GM12878 (cell line): ENCODE data around the gene DCAF4. TPM values are rescaled to one million over a fixed set of nuclear protein-coding genes. Genes with fewer than 3 reads are reported as not detected.

Experiments
- ATAC-seq: fragments of 200-7000 bp; cut with Tn5 transposase; 3 replicates; pipeline ENCODE4 v1.9.1; 2020; ENCODE audit warnings: mild to moderate bottlenecking, moderate library complexity
- BruUV-seq: library from RNA; stranded (reverse); fragments of 400-500 nt; replicated peaks from 2 replicates; lab custom pipeline; 2021; lab: Mats Ljungman, UMichigan
- CTCF ChIA-PET: fragments of 300-600 bp; sonication (Branson Sonifier 250); formaldehyde crosslinking; extraction: SDS; loops from one replicate; lab custom pipeline; 2021; ENCODE audit warnings: inconsistent platforms; lab: Yijun Ruan, JAX
- POLR2A ChIA-PET: fragments of 350-600 bp; formaldehyde crosslinking; extraction: SDS; loops from one replicate; lab custom pipeline; 2021; ENCODE audit warnings: inconsistent platforms; lab: Charles Lee
- RAD21 ChIA-PET: fragments of 300-600 bp; sonication (Branson Sonifier 250); formaldehyde crosslinking; loops from one replicate; lab custom pipeline; 2023; ENCODE audit warnings: antibody characterized with exemption; ENCODE audit not compliant: unreplicated experiment; lab: Charles Lee
- SMC1A ChIA-PET: fragments of 300-600 bp; sonication (Branson Sonifier 250); formaldehyde crosslinking; loops from one replicate; lab custom pipeline; 2023; ENCODE audit not compliant: unreplicated experiment, uncharacterized antibody; lab: Charles Lee
- DNase-seq: peaks from one replicate; pipeline ENCODE4 v3.0.0-alpha.2; 2011; ENCODE audit warnings: low read depth, low spot score
- FAIRE-seq: peaks from 3 replicates; lab custom pipeline; 2011; peaks lifted over from hg19 to GRCh38; lab: Jason Lieb, UNC
- H2AFZ ChIP-seq: 2 replicates; pipeline ENCODE4 v1.6.0; 2011; ENCODE audit warnings: low read depth, low read length, control low read depth; ENCODE audit not compliant: control insufficient read depth
- H3K27ac ChIP-seq: 2 replicates; pipeline ENCODE4 v1.5.1; 2011; ENCODE audit warnings: control low read depth; ENCODE audit not compliant: control insufficient read depth, insufficient read depth
- H3K27me3 ChIP-seq, 2 experiments: replicated peaks in 1 of 2; 2 replicates each; pipeline versions ENCODE4 v1.6.0 to v1.6.1; 2011; ENCODE audit warnings: low read length in 1 of 2; ENCODE audit not compliant: control insufficient read depth in 2 of 2, insufficient read depth in 2 of 2
- H3K36me3 ChIP-seq, 2 experiments: 2 replicates each; pipeline ENCODE4 v1.5.1; 2011; ENCODE audit warnings: low read length in 1 of 2; ENCODE audit not compliant: control insufficient read depth in 2 of 2, insufficient read depth in 2 of 2
- H3K4me1 ChIP-seq: 2 replicates; pipeline ENCODE4 v1.6.1; 2011; ENCODE audit warnings: mild to moderate bottlenecking, low read length, moderate library complexity, mixed read lengths; ENCODE audit not compliant: control insufficient read depth, insufficient read depth
- H3K4me2 ChIP-seq: 2 replicates; pipeline ENCODE4 v1.6.0; 2011; ENCODE audit warnings: control low read depth; ENCODE audit not compliant: control insufficient read depth, insufficient read depth
- H3K4me3 ChIP-seq: fragments of 200-600 bp; sonication (generic); 2 replicates; pipeline ENCODE4 v1.5.1; 2016
- H3K79me2 ChIP-seq: 2 replicates; pipeline ENCODE4 v1.6.0; 2011; ENCODE audit warnings: low read length; ENCODE audit not compliant: control insufficient read depth, insufficient read depth
- H3K9ac ChIP-seq: 2 replicates; pipeline ENCODE4 v1.8.0; 2011; ENCODE audit warnings: low read length, control low read depth, mixed read lengths; ENCODE audit not compliant: control insufficient read depth, insufficient read depth
- H3K9me3 ChIP-seq: replicated peaks from 3 replicates; pipeline ENCODE4 v1.5.1; 2011; ENCODE audit warnings: mild to moderate bottlenecking, low read length; ENCODE audit not compliant: control insufficient read depth, insufficient read depth
- H4K20me1 ChIP-seq: 2 replicates; pipeline ENCODE4 v1.6.0; 2011; ENCODE audit not compliant: control insufficient read depth, insufficient read depth
- CHD4 ChIP-seq: fragments of 200-600 bp; sonication (generic); IDR thresholded peaks from 2 replicates; pipeline ENCODE4 v1.6.1; 2016; ENCODE audit warnings: mild to moderate bottlenecking
- CREB1 ChIP-seq: IDR thresholded peaks from 2 replicates; pipeline ENCODE4 v1.6.1; 2012; ENCODE audit warnings: low read depth, mild to moderate bottlenecking, inconsistent platforms
- GABPA ChIP-seq: IDR thresholded peaks from 2 replicates; pipeline ENCODE4 v1.6.1; 2014; ENCODE audit warnings: antibody characterized with exemption, low read depth, mild to moderate bottlenecking, inconsistent platforms
- GATAD2B ChIP-seq: fragments of 450-650 bp; conservative IDR thresholded peaks from 2 replicates; pipeline ENCODE4 v1.6.1; 2017; ENCODE audit warnings: low read depth, mild to moderate bottlenecking, moderate library complexity
- KDM1A ChIP-seq: fragments of 200-600 bp; sonication (generic); IDR thresholded peaks from 2 replicates; pipeline ENCODE4 v1.6.1; 2016; ENCODE audit warnings: borderline replicate concordance
- MTA2 ChIP-seq: fragments of 450-650 bp; IDR thresholded peaks from 2 replicates; pipeline ENCODE4 v1.6.1; 2016; ENCODE audit warnings: low read depth, mild to moderate bottlenecking, moderate library complexity
- MXI1 ChIP-seq: fragments of 150-350 bp; IDR thresholded peaks from 2 replicates; pipeline ENCODE4 v1.6.1; 2011; ENCODE audit warnings: low read depth, mild to moderate bottlenecking, inconsistent platforms, low read length, improper control_type of control experiment
- YBX1 ChIP-seq: fragments of 450-650 bp; IDR thresholded peaks from 2 replicates; pipeline ENCODE4 v1.6.1; 2016; ENCODE audit warnings: antibody characterized with exemption
- ZBED1 ChIP-seq: IDR thresholded peaks from 2 replicates; pipeline ENCODE4 v1.6.1; 2016; ENCODE audit warnings: borderline replicate concordance
- ZNF217 ChIP-seq: fragments of 450-650 bp; IDR thresholded peaks from 2 replicates; pipeline ENCODE4 v1.6.1; 2017; ENCODE audit warnings: antibody characterized with exemption, mild to moderate bottlenecking
- ZSCAN29 ChIP-seq: fragments of 450-650 bp; IDR thresholded peaks from 2 replicates; pipeline ENCODE4 v1.6.1; 2017; ENCODE audit warnings: mild to moderate bottlenecking, moderate library complexity
- ZZZ3 ChIP-seq: IDR thresholded peaks from 2 replicates; pipeline ENCODE4 v1.6.1; 2011; ENCODE audit warnings: low read depth; ENCODE audit not compliant: control insufficient read depth, insufficient read length
- WGBS: methylation state at CpG from one replicate; pipeline ENCODE4 v1.1.6; 2016; ENCODE audit warnings: low lambda C conversion rate; ENCODE audit not compliant: insufficient replicate concordance, insufficient coverage; ENCODE audit errors: missing lambda C conversion rate; 5-methylcytosine and 5-hydroxymethylcytosine counted together
- in situ Hi-C: fragments of 300-500 bp; cut with MboI; formaldehyde crosslinking; loops from 9 replicates; pipeline ENCODE4 v1.14.3; 2018; ENCODE audit warnings: mixed read lengths
- intact Hi-C: fragments of 100-400 bp; cut with micrococcal nuclease; formaldehyde crosslinking; loops from one replicate; pipeline ENCODE4 v1.14.2; 2022; ENCODE audit not compliant: unreplicated experiment
- polyA plus RNA-seq, 11 experiments: library from polyadenylated mRNA; depleted of rRNA in 4 of 11; unstranded in 6 of 11; stranded (reverse) in 5 of 11; fragments of >200 nt; fragmentation: Nextera tagmentation in 4 of 11; fragmentation: Illumina TruSeq in 1 of 11; extraction: Ambion mirVana in 4 of 11; extraction: Trizol in 1 of 11; gene quantifications; 1 replicate in 1 of 11; 2 replicates in 10 of 11; pipeline versions ENCODE4 v1.2.1 to v1.2.3, GENCODE V29; 2011 to 2016; ENCODE audit warnings: inconsistent platforms in 2 of 11, missing spikeins in 2 of 11, low read depth in 1 of 11
- total RNA-seq, 4 experiments: library from RNA; depleted of rRNA in 3 of 4; stranded (reverse); fragments of >200 nt in 3 of 4; fragmentation: Illumina TruSeq in 1 of 4; extraction: Trizol in 1 of 4; gene quantifications; 2 replicates each; pipeline versions ENCODE4 v1.2.1 to v1.2.3, GENCODE V29; 2013 to 2021
- TF ChIP-seq, protein P1 (sequence below): IDR thresholded peaks from 2 replicates; pipeline ENCODE4 v1.6.1; 2012; ENCODE audit warnings: mild to moderate bottlenecking, low read depth, low read length
- TF ChIP-seq, protein P2 (sequence below): fragments of 450-650 bp; IDR thresholded peaks from 2 replicates; pipeline ENCODE4 v1.6.1; 2017; ENCODE audit warnings: borderline replicate concordance
- TF ChIP-seq, protein P3 (sequence below): fragments of 450-650 bp; IDR thresholded peaks from 2 replicates; pipeline ENCODE4 v1.6.1; 2016; ENCODE audit warnings: mild to moderate bottlenecking
- TF ChIP-seq, protein P4 (sequence below): IDR thresholded peaks from 2 replicates; pipeline ENCODE4 v1.6.1; 2011; ENCODE audit warnings: borderline replicate concordance, low read depth, mild to moderate bottlenecking, moderate library complexity, low read length; ENCODE audit not compliant: insufficient read depth, poor library complexity, severe bottlenecking

The DCAF4 gene
- total and polyA plus RNA-seq, 10 of the 15 experiments (the other 5 are each of a cell fraction or from before 2014, with no cell fraction given), result 2.6 to 51.1 (median 21.0) TPM

DNA sequence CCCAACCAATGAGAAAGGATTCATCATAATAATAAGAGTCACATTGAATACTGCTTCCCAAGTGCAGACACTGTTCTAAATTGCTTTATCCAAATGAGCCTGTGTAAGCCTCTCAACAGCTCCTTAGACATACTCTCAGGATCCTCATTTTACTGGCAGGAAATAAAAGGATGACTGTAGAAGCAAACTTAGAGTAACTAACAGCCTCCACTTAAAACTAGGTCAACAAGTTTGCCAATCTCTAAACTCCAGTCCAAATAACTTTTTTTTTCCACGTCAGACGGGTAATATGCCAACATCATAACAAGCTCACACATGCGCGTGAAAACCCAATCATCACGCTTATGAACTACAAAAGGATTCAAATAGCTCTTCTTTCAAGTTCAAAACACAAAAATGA, 17.1 kb upstream of the DCAF4 start:
- Histone ChIP-seq H4K20me1 (no peaks in the 10 kb centered on the region), H3K9ac (no peak overlapping the region), H3K4me2 (no peak overlapping the region), H3K36me3 (no peaks in the 10 kb centered on the region), H2AFZ (no peak overlapping the region), H3K4me1 (peaks cover 7% of the 10 kb centered on the region; the same call in 1 of the 2 replicates), H3K27me3 (no peaks in the 10 kb centered on the region), H3K4me3 (no peak overlapping the region), H3K9me3 (no peaks in the 10 kb centered on the region), H3K27ac (no peak overlapping the region), H3K79me2 (no peaks in the 10 kb centered on the region)
- RAD21 ChIA-PET, result interaction anchor here (0.7 to 3.0 kb wide), 5 partner anchors 15 to 394 kb away, joined by 3 to 32 read pairs (median 3); partner anchors contain the start of gene DPF3
- in situ Hi-C loops (loop anchor here (5.0 kb wide), 1 partner anchor 392 kb away; no protein-coding TSS in a partner anchor), intact Hi-C loops (no loop called here)
- FAIRE-seq (no peak), ATAC-seq (no peak), DNase-seq (no peak)
- SMC1A ChIA-PET, result interaction anchor here (0.6 to 2.9 kb wide), 8 partner anchors 9 to 464 kb away, joined by 3 to 23 read pairs (median 4); partner anchors contain the start of gene DPF3
- no TSS peak for BruUV-seq
- POLR2A ChIA-PET, result interaction anchor here (0.8 kb wide), 1 partner anchor 390 kb away, joined by 7 read pairs; no protein-coding TSS in a partner anchor
- WGBS, result 73% methylated on average over 5 of the region's 5 CpGs
- CTCF ChIA-PET, result interaction anchor here (0.8 to 14.5 kb wide), 6 partner anchors 10 to 394 kb away, joined by 3 to 520 read pairs (median 7); partner anchors contain the start of gene DPF3
- no peak for TF ChIP-seq CREB1
- TF ChIP-seq, protein P1, sequence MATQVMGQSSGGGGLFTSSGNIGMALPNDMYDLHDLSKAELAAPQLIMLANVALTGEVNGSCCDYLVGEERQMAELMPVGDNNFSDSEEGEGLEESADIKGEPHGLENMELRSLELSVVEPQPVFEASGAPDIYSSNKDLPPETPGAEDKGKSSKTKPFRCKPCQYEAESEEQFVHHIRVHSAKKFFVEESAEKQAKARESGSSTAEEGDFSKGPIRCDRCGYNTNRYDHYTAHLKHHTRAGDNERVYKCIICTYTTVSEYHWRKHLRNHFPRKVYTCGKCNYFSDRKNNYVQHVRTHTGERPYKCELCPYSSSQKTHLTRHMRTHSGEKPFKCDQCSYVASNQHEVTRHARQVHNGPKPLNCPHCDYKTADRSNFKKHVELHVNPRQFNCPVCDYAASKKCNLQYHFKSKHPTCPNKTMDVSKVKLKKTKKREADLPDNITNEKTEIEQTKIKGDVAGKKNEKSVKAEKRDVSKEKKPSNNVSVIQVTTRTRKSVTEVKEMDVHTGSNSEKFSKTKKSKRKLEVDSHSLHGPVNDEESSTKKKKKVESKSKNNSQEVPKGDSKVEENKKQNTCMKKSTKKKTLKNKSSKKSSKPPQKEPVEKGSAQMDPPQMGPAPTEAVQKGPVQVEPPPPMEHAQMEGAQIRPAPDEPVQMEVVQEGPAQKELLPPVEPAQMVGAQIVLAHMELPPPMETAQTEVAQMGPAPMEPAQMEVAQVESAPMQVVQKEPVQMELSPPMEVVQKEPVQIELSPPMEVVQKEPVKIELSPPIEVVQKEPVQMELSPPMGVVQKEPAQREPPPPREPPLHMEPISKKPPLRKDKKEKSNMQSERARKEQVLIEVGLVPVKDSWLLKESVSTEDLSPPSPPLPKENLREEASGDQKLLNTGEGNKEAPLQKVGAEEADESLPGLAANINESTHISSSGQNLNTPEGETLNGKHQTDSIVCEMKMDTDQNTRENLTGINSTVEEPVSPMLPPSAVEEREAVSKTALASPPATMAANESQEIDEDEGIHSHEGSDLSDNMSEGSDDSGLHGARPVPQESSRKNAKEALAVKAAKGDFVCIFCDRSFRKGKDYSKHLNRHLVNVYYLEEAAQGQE, result no peak
- no peak for TF ChIP-seq ZZZ3
- TF ChIP-seq KDM1A, result no peak
- TF ChIP-seq ZSCAN29, result no peak
- TF ChIP-seq YBX1, result no peak
- TF ChIP-seq ZBED1, result no peak
- TF ChIP-seq, protein P2, sequence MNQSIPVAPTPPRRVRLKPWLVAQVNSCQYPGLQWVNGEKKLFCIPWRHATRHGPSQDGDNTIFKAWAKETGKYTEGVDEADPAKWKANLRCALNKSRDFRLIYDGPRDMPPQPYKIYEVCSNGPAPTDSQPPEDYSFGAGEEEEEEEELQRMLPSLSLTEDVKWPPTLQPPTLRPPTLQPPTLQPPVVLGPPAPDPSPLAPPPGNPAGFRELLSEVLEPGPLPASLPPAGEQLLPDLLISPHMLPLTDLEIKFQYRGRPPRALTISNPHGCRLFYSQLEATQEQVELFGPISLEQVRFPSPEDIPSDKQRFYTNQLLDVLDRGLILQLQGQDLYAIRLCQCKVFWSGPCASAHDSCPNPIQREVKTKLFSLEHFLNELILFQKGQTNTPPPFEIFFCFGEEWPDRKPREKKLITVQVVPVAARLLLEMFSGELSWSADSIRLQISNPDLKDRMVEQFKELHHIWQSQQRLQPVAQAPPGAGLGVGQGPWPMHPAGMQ, result no peak
- TF ChIP-seq MXI1, result no peak
- TF ChIP-seq, protein P3, sequence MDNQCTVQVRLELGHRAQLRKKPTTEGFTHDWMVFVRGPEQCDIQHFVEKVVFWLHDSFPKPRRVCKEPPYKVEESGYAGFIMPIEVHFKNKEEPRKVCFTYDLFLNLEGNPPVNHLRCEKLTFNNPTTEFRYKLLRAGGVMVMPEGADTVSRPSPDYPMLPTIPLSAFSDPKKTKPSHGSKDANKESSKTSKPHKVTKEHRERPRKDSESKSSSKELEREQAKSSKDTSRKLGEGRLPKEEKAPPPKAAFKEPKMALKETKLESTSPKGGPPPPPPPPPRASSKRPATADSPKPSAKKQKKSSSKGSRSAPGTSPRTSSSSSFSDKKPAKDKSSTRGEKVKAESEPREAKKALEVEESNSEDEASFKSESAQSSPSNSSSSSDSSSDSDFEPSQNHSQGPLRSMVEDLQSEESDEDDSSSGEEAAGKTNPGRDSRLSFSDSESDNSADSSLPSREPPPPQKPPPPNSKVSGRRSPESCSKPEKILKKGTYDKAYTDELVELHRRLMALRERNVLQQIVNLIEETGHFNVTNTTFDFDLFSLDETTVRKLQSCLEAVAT, result no peak
- no peak for TF ChIP-seq CHD4
- no peak for TF ChIP-seq GATAD2B
- no peak for TF ChIP-seq ZNF217
- TF ChIP-seq, protein P4, sequence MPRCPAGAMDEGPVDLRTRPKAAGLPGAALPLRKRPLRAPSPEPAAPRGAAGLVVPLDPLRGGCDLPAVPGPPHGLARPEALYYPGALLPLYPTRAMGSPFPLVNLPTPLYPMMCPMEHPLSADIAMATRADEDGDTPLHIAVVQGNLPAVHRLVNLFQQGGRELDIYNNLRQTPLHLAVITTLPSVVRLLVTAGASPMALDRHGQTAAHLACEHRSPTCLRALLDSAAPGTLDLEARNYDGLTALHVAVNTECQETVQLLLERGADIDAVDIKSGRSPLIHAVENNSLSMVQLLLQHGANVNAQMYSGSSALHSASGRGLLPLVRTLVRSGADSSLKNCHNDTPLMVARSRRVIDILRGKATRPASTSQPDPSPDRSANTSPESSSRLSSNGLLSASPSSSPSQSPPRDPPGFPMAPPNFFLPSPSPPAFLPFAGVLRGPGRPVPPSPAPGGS, result no peak
- no peak for TF ChIP-seq GABPA
- no peak for TF ChIP-seq MTA2
